Neural cell (in vitro differentiated cells): ENCODE measurements around the gene PTGIR. TPM values are rescaled to one million over a fixed set of nuclear protein-coding genes. Genes with fewer than 3 reads are reported as not detected.

Experiments
- H2AFZ ChIP-seq: fragments of 200-600, 300-800 bp; sonication (generic), shearing (Covaris generic); 2 replicates; pipeline ENCODE4 v1.6.0; 2014; ENCODE audit warnings: low read depth, mild to moderate bottlenecking, antibody characterized with exemption, low read length, moderate library complexity
- H3F3A ChIP-seq: fragments of 200-600 bp; shearing (Covaris generic); 2 replicates; pipeline ENCODE4 v1.6.1; 2016; ENCODE audit warnings: mild to moderate bottlenecking, moderate library complexity, mixed read lengths, antibody characterized with exemption, low read length; ENCODE audit not compliant: insufficient read depth, poor library complexity, severe bottlenecking
- H3K27ac ChIP-seq: fragments of 200-600, 300-800 bp; sonication (generic), shearing (Covaris generic); 2 replicates; pipeline ENCODE4 v1.5.1; 2014; ENCODE audit warnings: mild to moderate bottlenecking, low read length, moderate library complexity
- H3K27me3 ChIP-seq: fragments of 300-800, 200-600 bp; sonication (generic), shearing (Covaris generic); 2 replicates; pipeline ENCODE4 v1.6.0; 2014; ENCODE audit warnings: mild to moderate bottlenecking, low read depth, low read length, moderate library complexity; ENCODE audit not compliant: insufficient read depth
- H3K36me3 ChIP-seq: fragments of 300-800, 200-600 bp; sonication (generic), shearing (Covaris generic); 2 replicates; pipeline ENCODE4 v1.5.1; 2014; ENCODE audit warnings: mild to moderate bottlenecking, antibody characterized with exemption, low read length, moderate library complexity; ENCODE audit not compliant: insufficient read depth
- H3K4me2 ChIP-seq: fragments of 300-800, 200-600 bp; sonication (generic), shearing (Covaris generic); 2 replicates; pipeline ENCODE4 v1.6.0; 2014; ENCODE audit warnings: mild to moderate bottlenecking, low read length
- H3K4me3 ChIP-seq: fragments of 300-800, 200-600 bp; sonication (generic), shearing (Covaris generic); 2 replicates; pipeline ENCODE4 v1.5.1; 2014; ENCODE audit warnings: mild to moderate bottlenecking, low read length, moderate library complexity
- H3K79me2 ChIP-seq: fragments of 200-600 bp; shearing (Covaris generic); replicated peaks from 2 replicates; pipeline ENCODE4 v1.6.0; 2014; ENCODE audit warnings: mild to moderate bottlenecking, low read length, moderate library complexity; ENCODE audit not compliant: insufficient read depth
- H3K9ac ChIP-seq: fragments of 300-800, 200-600 bp; sonication (generic), shearing (Covaris generic); 2 replicates; pipeline ENCODE4 v1.6.1; 2016; ENCODE audit warnings: mild to moderate bottlenecking, low read length, mixed read lengths
- H3K9me2 ChIP-seq: fragments of 200-600 bp; shearing (Covaris generic); 2 replicates; pipeline ENCODE4 v1.6.1; 2016; ENCODE audit warnings: mild to moderate bottlenecking, low read length, mixed read lengths; ENCODE audit not compliant: insufficient read depth
- H3K9me3 ChIP-seq: fragments of 200-600, 300-800 bp; sonication (generic), shearing (Covaris generic); 2 replicates; pipeline ENCODE4 v1.6.1; 2016; ENCODE audit warnings: mild to moderate bottlenecking, mixed run types, low read length, moderate library complexity, mixed read lengths
- H4K20me1 ChIP-seq: fragments of 200-600 bp; shearing (Covaris generic); 2 replicates; pipeline ENCODE4 v1.6.1; 2016; ENCODE audit warnings: mild to moderate bottlenecking, mixed run types; ENCODE audit not compliant: insufficient read depth
- EP300 ChIP-seq: fragments of 450-650 bp; conservative IDR thresholded peaks from 2 replicates; pipeline ENCODE4 v1.6.1; 2014; ENCODE audit warnings: antibody characterized with exemption, mild to moderate bottlenecking, moderate library complexity; ENCODE audit not compliant: poor library complexity, severe bottlenecking
- EZH2 ChIP-seq: fragments of 200-600, 300-800 bp; shearing (Covaris generic), sonication (generic); IDR thresholded peaks from 2 replicates; pipeline ENCODE4 v1.6.1; 2014; ENCODE audit warnings: antibody characterized with exemption, low read length, borderline replicate concordance, mild to moderate bottlenecking; ENCODE audit not compliant: insufficient read depth, poor library complexity, severe bottlenecking
- MXI1 ChIP-seq: fragments of 450-650 bp; conservative IDR thresholded peaks from 2 replicates; pipeline ENCODE4 v1.6.1; 2014; ENCODE audit warnings: antibody characterized with exemption, mild to moderate bottlenecking; ENCODE audit not compliant: poor library complexity, severe bottlenecking
- POLR2AphosphoS5 ChIP-seq: IDR thresholded peaks from 2 replicates; pipeline ENCODE4 v1.6.1; 2012
- RAD21 ChIP-seq: fragments of 450-650 bp; conservative IDR thresholded peaks from 2 replicates; pipeline ENCODE4 v1.6.1; 2014; ENCODE audit warnings: antibody characterized with exemption, mild to moderate bottlenecking, moderate library complexity
- SMC3 ChIP-seq: fragments of 450-650 bp; conservative IDR thresholded peaks from 2 replicates; pipeline ENCODE4 v1.6.1; 2014; ENCODE audit warnings: antibody characterized with exemption, mild to moderate bottlenecking, moderate library complexity; ENCODE audit not compliant: poor library complexity
- TAF1 ChIP-seq: IDR thresholded peaks from 2 replicates; pipeline ENCODE4 v1.6.1; 2012; ENCODE audit warnings: low read depth
- polyA plus RNA-seq: library from polyadenylated mRNA; depleted of rRNA; stranded (reverse); fragments of >200 nt; gene quantifications from 2 replicates; pipeline ENCODE4 v1.2.3, GENCODE V29; 2014
- TF ChIP-seq, protein P1 (sequence below): fragments of 450-650 bp; IDR thresholded peaks from 2 replicates; pipeline ENCODE4 v1.5.1; 2014; ENCODE audit warnings: antibody characterized with exemption, mild to moderate bottlenecking, moderate library complexity; ENCODE audit not compliant: poor library complexity, severe bottlenecking
- TF ChIP-seq, protein P2 (sequence below): IDR thresholded peaks from 2 replicates; pipeline ENCODE4 v1.6.1; 2012; ENCODE audit warnings: borderline replicate concordance

PTGIR gene
- polyA plus RNA-seq, 1 donor from 2014 or later: not detected

DNA sequence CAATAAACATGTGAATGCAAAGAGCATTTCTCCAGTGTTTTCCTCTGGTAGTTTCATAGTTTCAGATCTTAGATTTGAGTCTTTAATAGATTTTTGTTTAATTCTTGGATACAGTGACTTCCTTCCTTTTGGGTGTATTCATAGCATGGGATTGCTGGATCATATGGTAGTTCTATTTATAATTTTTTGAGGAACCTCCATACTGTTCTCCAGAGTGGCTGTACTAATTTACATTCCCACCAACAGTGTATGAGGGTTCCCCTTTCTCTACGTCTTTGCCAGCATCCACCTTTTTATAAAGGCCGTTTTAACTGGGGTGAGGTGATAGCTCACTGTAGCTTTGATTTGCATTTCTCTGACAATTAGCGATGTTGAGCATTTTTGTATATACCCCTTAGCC, 33.0 kb downstream of the PTGIR start:
- Histone ChIP-seq H3K4me2 (no peak overlapping the region), H3K4me3 (no peak overlapping the region), H3K27me3 (no peaks in the 10 kb centered on the region), H3K9ac (no peak overlapping the region), H3K9me2 (no peaks in the 10 kb centered on the region), H3K36me3 (no peaks in the 10 kb centered on the region), H3K27ac (no peak overlapping the region), H3K9me3 (no peaks in the 10 kb centered on the region), H3K79me2 (no peaks in the 10 kb centered on the region), H3F3A (no peaks in the 10 kb centered on the region), H2AFZ (no peak overlapping the region), H4K20me1 (no peaks in the 10 kb centered on the region)
- TF ChIP-seq MXI1 (no peak), SMC3 (no peak), RAD21 (no peak), TAF1 (no peak), EZH2 (no peak), EP300 (no peak), POLR2AphosphoS5 (no peak)
- TF ChIP-seq, protein P1, sequence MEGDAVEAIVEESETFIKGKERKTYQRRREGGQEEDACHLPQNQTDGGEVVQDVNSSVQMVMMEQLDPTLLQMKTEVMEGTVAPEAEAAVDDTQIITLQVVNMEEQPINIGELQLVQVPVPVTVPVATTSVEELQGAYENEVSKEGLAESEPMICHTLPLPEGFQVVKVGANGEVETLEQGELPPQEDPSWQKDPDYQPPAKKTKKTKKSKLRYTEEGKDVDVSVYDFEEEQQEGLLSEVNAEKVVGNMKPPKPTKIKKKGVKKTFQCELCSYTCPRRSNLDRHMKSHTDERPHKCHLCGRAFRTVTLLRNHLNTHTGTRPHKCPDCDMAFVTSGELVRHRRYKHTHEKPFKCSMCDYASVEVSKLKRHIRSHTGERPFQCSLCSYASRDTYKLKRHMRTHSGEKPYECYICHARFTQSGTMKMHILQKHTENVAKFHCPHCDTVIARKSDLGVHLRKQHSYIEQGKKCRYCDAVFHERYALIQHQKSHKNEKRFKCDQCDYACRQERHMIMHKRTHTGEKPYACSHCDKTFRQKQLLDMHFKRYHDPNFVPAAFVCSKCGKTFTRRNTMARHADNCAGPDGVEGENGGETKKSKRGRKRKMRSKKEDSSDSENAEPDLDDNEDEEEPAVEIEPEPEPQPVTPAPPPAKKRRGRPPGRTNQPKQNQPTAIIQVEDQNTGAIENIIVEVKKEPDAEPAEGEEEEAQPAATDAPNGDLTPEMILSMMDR: no peak
- TF ChIP-seq, protein P2, sequence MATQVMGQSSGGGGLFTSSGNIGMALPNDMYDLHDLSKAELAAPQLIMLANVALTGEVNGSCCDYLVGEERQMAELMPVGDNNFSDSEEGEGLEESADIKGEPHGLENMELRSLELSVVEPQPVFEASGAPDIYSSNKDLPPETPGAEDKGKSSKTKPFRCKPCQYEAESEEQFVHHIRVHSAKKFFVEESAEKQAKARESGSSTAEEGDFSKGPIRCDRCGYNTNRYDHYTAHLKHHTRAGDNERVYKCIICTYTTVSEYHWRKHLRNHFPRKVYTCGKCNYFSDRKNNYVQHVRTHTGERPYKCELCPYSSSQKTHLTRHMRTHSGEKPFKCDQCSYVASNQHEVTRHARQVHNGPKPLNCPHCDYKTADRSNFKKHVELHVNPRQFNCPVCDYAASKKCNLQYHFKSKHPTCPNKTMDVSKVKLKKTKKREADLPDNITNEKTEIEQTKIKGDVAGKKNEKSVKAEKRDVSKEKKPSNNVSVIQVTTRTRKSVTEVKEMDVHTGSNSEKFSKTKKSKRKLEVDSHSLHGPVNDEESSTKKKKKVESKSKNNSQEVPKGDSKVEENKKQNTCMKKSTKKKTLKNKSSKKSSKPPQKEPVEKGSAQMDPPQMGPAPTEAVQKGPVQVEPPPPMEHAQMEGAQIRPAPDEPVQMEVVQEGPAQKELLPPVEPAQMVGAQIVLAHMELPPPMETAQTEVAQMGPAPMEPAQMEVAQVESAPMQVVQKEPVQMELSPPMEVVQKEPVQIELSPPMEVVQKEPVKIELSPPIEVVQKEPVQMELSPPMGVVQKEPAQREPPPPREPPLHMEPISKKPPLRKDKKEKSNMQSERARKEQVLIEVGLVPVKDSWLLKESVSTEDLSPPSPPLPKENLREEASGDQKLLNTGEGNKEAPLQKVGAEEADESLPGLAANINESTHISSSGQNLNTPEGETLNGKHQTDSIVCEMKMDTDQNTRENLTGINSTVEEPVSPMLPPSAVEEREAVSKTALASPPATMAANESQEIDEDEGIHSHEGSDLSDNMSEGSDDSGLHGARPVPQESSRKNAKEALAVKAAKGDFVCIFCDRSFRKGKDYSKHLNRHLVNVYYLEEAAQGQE: no peak

DNA sequence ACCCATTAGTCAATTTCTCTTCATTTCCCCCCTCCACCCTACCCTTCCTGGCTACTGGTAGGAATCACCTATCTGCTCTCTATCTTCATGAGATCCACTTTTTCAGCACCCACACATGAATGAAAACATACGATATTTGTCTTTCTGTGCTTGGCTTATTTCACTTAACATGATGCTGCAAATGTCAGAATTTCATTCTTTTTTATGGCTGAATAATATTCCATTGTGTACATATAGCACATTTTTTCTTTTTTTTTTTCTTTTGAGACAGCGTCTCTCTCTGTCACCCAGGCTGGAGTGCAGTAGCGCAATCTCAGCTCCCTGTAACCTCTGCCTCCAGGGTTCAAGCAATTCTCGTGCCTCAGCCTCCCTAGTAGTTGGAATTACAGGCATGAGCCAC, 33.6 kb downstream of the PTGIR start:
- Histone ChIP-seq H3K9me3 (no peaks in the 10 kb centered on the region), H3K9ac (no peak overlapping the region), H2AFZ (no peak overlapping the region), H3K4me3 (no peak overlapping the region), H3K4me2 (no peak overlapping the region), H4K20me1 (no peaks in the 10 kb centered on the region), H3F3A (no peaks in the 10 kb centered on the region), H3K27ac (no peak overlapping the region), H3K79me2 (no peaks in the 10 kb centered on the region), H3K9me2 (no peaks in the 10 kb centered on the region), H3K36me3 (no peaks in the 10 kb centered on the region), H3K27me3 (no peaks in the 10 kb centered on the region)
- TF ChIP-seq POLR2AphosphoS5 (no peak), EZH2 (no peak), MXI1 (no peak), EP300 (no peak), TAF1 (no peak), SMC3 (no peak), RAD21 (no peak)
- TF ChIP-seq, protein P2: no peak
- TF ChIP-seq, protein P1: no peak
